Measurements from ENCODE around the gene SHROOM3. TPM values are rescaled to one million over a fixed set of nuclear protein-coding genes. Genes with fewer than 3 reads are reported as not detected.
A peak's percentile ranks its signal among the peaks of the same experiment; 100 is the strongest.

Gene SHROOM3
- total and polyA plus RNA-seq, 2 donors (not counting 3 experiments of a cell fraction or from before 2014, with no cell fraction given), result 2.7 to 6.7 TPM

DNA sequence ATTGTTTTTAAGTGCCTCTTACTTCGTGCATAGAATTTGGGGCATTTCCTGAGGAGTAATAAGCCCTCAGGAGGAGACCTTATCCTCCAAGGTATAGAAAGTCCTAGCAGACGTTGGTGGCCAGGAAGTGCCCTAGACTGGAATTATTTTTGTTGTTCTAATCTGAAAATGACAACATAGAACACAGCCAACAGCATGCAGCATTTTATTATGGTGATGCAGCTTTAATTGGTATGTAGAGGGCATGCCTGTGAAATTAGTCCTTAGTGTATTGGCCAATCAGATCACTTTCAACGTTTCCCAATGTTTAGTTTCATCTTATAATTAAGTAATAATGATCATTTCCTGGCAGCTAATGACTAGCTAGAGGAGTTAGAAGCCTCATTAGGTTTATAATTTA is 199.2 kb downstream of the SHROOM3 start:
- dilution Hi-C loops (cut with MboI; ENCODE audit: extremely low pct_ligation_motif_present, low sequenced_read_pairs), result no loop called here
- BruUV-seq (replicated peaks), result no TSS peak
- Histone ChIP-seq H3K4me1 (ENCODE audit: control insufficient read depth, extremely low read depth, insufficient read depth, low read length) (peaks cover 23% of the 10 kb centered on the region), H3K9ac (replicated peaks; ENCODE audit: extremely low read depth, insufficient read depth, low read length) (peak overlapping the region; percentile 13), H3K4me3 (replicated peaks in 1 of 3; ENCODE audit: insufficient read depth in 1 of 3, low read depth in 1 of 3, low read length in 3 of 3) (peak overlapping the region in 1 of 3 experiments; percentile 24), H3K27ac (ENCODE audit: insufficient read depth, low read depth, low read length) (peak overlapping the region; percentile 38), H4K20me1 (replicated peaks; ENCODE audit: control insufficient read depth, extremely low read depth, insufficient read depth, low read length) (no peaks in the 10 kb centered on the region), H3K36me3 (ENCODE audit: control insufficient read depth in 2 of 2, extremely low read depth in 1 of 2, insufficient read depth in 2 of 2, low read length in 2 of 2) (no peaks in the 10 kb centered on the region), H3K9me3 (replicated peaks; ENCODE audit: control insufficient read depth, insufficient read depth, low read length) (no peaks in the 10 kb centered on the region), H3K4me2 (ENCODE audit: insufficient read depth, low read length) (peak overlapping the region; percentile 67), H2AFZ (ENCODE audit: low read depth, low read length) (peak overlapping the region; percentile 17), H3K27me3 (ENCODE audit: control insufficient read depth in 2 of 2, insufficient read depth in 2 of 2, low read length in 2 of 2) (no peaks in the 10 kb centered on the region), H3K9me1 (replicated peaks; ENCODE audit: control insufficient read depth, extremely low read depth, insufficient read depth, low read length) (no peaks in the 10 kb centered on the region), H3K79me2 (ENCODE audit: control insufficient read depth, insufficient read depth, low read length) (no peaks in the 10 kb centered on the region)
- no peak for TF ChIP-seq FOS (IDR thresholded peaks at IDR 0.05; ENCODE audit: borderline replicate concordance, insufficient read depth, low read length)
- TF ChIP-seq POLR2A (IDR thresholded peaks at IDR 0.05; ENCODE audit: low read depth, low read length), result no peak
- TF ChIP-seq, protein P1, sequence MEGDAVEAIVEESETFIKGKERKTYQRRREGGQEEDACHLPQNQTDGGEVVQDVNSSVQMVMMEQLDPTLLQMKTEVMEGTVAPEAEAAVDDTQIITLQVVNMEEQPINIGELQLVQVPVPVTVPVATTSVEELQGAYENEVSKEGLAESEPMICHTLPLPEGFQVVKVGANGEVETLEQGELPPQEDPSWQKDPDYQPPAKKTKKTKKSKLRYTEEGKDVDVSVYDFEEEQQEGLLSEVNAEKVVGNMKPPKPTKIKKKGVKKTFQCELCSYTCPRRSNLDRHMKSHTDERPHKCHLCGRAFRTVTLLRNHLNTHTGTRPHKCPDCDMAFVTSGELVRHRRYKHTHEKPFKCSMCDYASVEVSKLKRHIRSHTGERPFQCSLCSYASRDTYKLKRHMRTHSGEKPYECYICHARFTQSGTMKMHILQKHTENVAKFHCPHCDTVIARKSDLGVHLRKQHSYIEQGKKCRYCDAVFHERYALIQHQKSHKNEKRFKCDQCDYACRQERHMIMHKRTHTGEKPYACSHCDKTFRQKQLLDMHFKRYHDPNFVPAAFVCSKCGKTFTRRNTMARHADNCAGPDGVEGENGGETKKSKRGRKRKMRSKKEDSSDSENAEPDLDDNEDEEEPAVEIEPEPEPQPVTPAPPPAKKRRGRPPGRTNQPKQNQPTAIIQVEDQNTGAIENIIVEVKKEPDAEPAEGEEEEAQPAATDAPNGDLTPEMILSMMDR (IDR thresholded peaks at IDR 0.05; ENCODE audit: extremely low read depth in 1 of 2, insufficient read depth in 1 of 2, low read depth in 1 of 2, low read length in 2 of 2), result no peak
- TF ChIP-seq POLR2AphosphoS5 (IDR thresholded peaks at IDR 0.05; ENCODE audit: insufficient read depth, low read depth, low read length), result no peak
- TF ChIP-seq, protein P2, sequence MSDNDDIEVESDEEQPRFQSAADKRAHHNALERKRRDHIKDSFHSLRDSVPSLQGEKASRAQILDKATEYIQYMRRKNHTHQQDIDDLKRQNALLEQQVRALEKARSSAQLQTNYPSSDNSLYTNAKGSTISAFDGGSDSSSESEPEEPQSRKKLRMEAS (IDR thresholded peaks at IDR 0.05; ENCODE audit: insufficient read depth, insufficient read length), result no peak
- no peak for TF ChIP-seq JUN (IDR thresholded peaks at IDR 0.05; ENCODE audit: borderline replicate concordance, insufficient read depth, insufficient read length, low read depth)
- TF ChIP-seq EZH2 (IDR thresholded peaks at IDR 0.05; ENCODE audit: borderline replicate concordance, low read depth, low read length, severe bottlenecking), result no peak
- no peak for TF ChIP-seq MYC (IDR thresholded peaks at IDR 0.05; ENCODE audit: low read depth, low read length)
- no peak for TF ChIP-seq GATA2 (IDR thresholded peaks at IDR 0.05; ENCODE audit: insufficient read depth, insufficient read length, low read depth, low read length)
- POLR2A ChIA-PET, result no interaction called here
- FAIRE-seq (peak; percentile 73), DNase-seq (ENCODE audit: low read depth, low spot score) (peak; percentile 37)
- intact Hi-C loops (cut with micrococcal nuclease), result loop anchor here (1.0 to 5.0 kb wide), 2 partner anchors 24 to 118 kb away; no protein-coding TSS in a partner anchor
- CTCF ChIA-PET, result interaction anchor here (0.9 to 1.9 kb wide), 4 partner anchors 9 to 124 kb away, joined by 3 to 4 read pairs (median 3); no protein-coding TSS in a partner anchor

Measured in endothelial cell of umbilical vein (primary cell).